ENCODE data around the gene ZC3H12D.
A peak's percentile ranks its signal among the peaks of the same experiment; 100 is the strongest.

Gene ZC3H12D

DNA sequence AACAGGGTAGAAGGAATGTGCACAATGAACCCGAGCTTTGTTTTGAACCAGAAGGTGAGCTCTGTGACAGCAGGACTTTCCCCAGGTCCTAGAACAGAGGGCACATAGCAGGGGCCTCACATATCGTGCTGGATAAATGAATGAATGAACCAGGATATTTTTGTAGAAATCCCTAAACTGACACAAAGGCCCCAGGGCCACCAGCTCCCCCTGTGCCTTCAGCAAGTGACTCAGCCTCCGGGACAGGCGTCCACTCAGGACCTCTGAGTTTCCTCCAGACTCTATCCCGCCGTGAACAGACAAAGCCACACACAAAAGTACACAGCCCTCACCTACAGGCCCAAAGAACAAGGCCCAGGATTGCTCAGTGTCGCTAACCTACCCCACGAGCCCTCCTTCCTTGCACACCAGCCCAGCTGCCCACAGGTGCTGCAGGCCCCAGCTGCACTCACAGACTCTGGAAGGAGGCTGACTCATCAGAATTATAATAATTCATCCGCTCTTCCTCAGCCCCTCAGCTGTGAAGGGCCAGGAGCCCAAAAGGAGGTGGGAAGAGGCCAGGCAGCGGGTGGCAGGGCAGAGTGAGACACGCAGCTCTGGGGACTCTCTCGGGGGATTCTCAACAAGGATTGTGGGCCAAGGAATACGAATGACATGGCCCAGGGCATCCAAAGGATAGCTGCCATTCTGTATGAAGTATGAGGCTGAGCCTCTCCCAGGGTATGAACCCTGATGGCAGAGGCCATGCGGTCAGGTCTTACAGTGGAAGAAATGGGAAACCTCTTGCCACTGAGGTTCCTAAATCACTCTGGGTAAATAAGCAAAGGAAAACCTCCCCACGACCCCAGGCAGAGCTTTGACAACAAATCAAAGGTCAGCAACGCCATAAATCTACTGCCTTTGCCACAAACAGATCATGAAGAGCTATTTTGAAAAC lies 43.8 kb downstream of the ZC3H12D start:
- no peak for DNase-seq (ENCODE audit: extremely low spot score)
- TF ChIP-seq CTCF (IDR thresholded peaks at IDR 0.05; ENCODE audit: control extremely low read depth, extremely low read depth, low read depth, missing control alignments) = no peak
- ChIA-PET POLR2A (no interaction called here), CTCF (interaction anchor here (0.9 to 3.9 kb wide), 7 partner anchors 9 to 863 kb away, joined by 3 to 20 read pairs (median 4); no protein-coding TSS in a partner anchor)

DNA sequence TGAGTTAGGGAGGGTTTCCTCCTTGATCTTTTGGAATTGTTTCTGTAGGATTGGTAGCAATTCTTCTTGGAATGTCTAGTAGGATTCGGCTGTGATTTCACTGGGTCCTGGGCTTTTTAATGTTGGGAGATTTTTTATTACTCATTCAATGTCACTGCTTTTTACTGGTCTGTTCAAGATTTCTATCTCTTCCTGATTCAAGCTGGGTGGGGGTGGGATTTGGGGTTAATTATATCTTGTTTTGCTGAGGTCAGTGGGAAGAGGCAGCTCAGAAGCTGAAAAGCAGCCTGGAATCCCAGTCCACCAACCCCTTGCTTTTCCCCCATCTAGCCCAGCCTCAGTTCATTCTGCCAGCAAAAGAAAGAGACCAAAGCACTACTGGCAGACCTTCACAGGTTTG lies 45.2 kb downstream of the ZC3H12D start:
- POLR2A ChIA-PET = interaction anchor here (0.5 kb wide), 1 partner anchor 532 kb away, joined by 5 read pairs; no protein-coding TSS in a partner anchor
- no peak for DNase-seq (ENCODE audit: extremely low spot score)
- CTCF ChIA-PET = interaction anchor here (0.9 to 3.9 kb wide), 2 partner anchors 78 to 862 kb away, joined by 3 to 15 read pairs; no protein-coding TSS in a partner anchor
- no peak for TF ChIP-seq CTCF (IDR thresholded peaks at IDR 0.05; ENCODE audit: control extremely low read depth, extremely low read depth, low read depth, missing control alignments)

GRCh38 chr6:149438855-149439254 lies 46.0 kb downstream of the ZC3H12D start:
- DNase-seq (ENCODE audit: extremely low spot score) = peak; percentile 17
- no peak for TF ChIP-seq CTCF (IDR thresholded peaks at IDR 0.05; ENCODE audit: control extremely low read depth, extremely low read depth, low read depth, missing control alignments)
- ChIA-PET POLR2A (interaction anchor here (0.5 kb wide), 1 partner anchor 531 kb away, joined by 5 read pairs; no protein-coding TSS in a partner anchor), CTCF (interaction anchor here (0.7 to 3.9 kb wide), 2 partner anchors 13 to 78 kb away, joined by 3 to 15 read pairs; no protein-coding TSS in a partner anchor)

GRCh38 chr6:149437212-149437611 lies 47.6 kb downstream of the ZC3H12D start:
- ChIA-PET CTCF (interaction anchor here (10.0 kb wide), 1 partner anchor 407 kb away, joined by 192 read pairs; no protein-coding TSS in a partner anchor), POLR2A (no interaction called here)
- TF ChIP-seq CTCF (IDR thresholded peaks at IDR 0.05; ENCODE audit: control extremely low read depth, extremely low read depth, low read depth, missing control alignments) = no peak
- DNase-seq (ENCODE audit: extremely low spot score) = no peak

DNA sequence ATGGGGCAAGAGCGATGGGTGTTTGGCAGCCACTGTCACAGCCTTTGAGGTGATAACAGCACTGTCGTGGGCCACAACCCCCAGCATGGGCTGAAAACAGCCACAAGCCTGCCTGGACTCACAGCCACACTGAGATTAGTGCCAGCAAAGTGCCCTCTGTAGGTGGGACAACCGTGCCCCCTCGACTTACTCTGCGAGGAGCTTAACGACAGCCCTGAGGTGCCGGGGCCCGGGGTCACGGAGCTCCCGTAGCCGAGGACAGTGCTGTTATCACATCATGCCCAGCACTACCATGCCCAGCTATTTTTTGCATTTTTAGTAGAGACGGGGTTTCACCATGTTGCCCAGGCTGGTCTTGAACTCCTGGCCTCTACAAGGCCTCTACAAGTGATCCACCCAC lies 48.2 kb downstream of the ZC3H12D start:
- no peak for TF ChIP-seq CTCF (IDR thresholded peaks at IDR 0.05; ENCODE audit: control extremely low read depth, extremely low read depth, low read depth, missing control alignments)
- CTCF ChIA-PET = interaction anchor here (1.1 to 10.0 kb wide), 4 partner anchors 10 to 406 kb away, joined by 3 to 192 read pairs (median 4); no protein-coding TSS in a partner anchor
- POLR2A ChIA-PET = no interaction called here
- no peak for DNase-seq (ENCODE audit: extremely low spot score)

- ChIA-PET CTCF (interaction anchor here (1.1 to 10.0 kb wide), 4 partner anchors 9 to 406 kb away, joined by 3 to 192 read pairs (median 4); no protein-coding TSS in a partner anchor), POLR2A (no interaction called here)
- DNase-seq (ENCODE audit: extremely low spot score) = no peak
- no peak for TF ChIP-seq CTCF (IDR thresholded peaks at IDR 0.05; ENCODE audit: control extremely low read depth, extremely low read depth, low read depth, missing control alignments)
Observed at GRCh38 chr6:149435919-149436586, 48.8 kb downstream of the ZC3H12D start.
